Prostate gland (tissue), 2 donors: ENCODE measurements around the gene RBFOX1. TPM values are rescaled to one million over a fixed set of nuclear protein-coding genes. Genes with fewer than 3 reads are reported as not detected.

ENCODE experiments used
- DNase-seq: peaks from one replicate; pipeline ENCODE4 v3.0.0-alpha.2; 2019; ENCODE audit warnings: low spot score
- H3K27ac ChIP-seq, 2 donors: fragments of 200-600 bp; sonication (generic); 2 replicates each; pipeline ENCODE4 v1.5.1; 2017 to 2019
- H3K27me3 ChIP-seq: fragments of 200-600 bp; sonication (generic); replicated peaks from 2 replicates; pipeline ENCODE4 v1.5.1; 2019; ENCODE audit not compliant: insufficient read depth
- H3K36me3 ChIP-seq, 2 donors: fragments of 200-600 bp; sonication (generic); 1 replicate in 1 of 2; 2 replicates in 1 of 2; pipeline versions ENCODE4 v1.5.1 to v1.8.1; 2017 to 2019
- H3K4me1 ChIP-seq: fragments of 200-600 bp; sonication (generic); replicated peaks from 2 replicates; pipeline ENCODE4 v1.5.1; 2019
- H3K4me3 ChIP-seq, 2 donors: fragments of 200-600 bp; sonication (generic); 2 replicates each; pipeline ENCODE4 v1.5.1; 2017 to 2019
- H3K9me3 ChIP-seq: fragments of 200-600 bp; sonication (generic); 2 replicates; pipeline ENCODE4 v1.5.1; 2017
- CTCF ChIP-seq, 4 experiments: fragments of 200-600 bp in 2 of 4; fragments of 450-650 bp in 2 of 4; sonication (generic) in 2 of 4; IDR thresholded peaks; 1 replicate in 3 of 4; 2 replicates in 1 of 4; pipeline ENCODE4 v1.5.1; 2016 to 2019; ENCODE audit warnings: antibody characterized with exemption in 4 of 4, mild to moderate bottlenecking in 2 of 4, moderate library complexity in 2 of 4
- POLR2A ChIP-seq: fragments of 450-650 bp; IDR thresholded peaks from one replicate; pipeline ENCODE4 v1.6.1; 2016; ENCODE audit warnings: antibody characterized with exemption, mild to moderate bottlenecking
- POLR2AphosphoS5 ChIP-seq: sonication (generic); formaldehyde crosslinking; IDR thresholded peaks from one replicate; pipeline ENCODE4 v1.6.1; 2017; ENCODE audit warnings: antibody characterized with exemption
- WGBS: methylation state at CpG from one replicate; pipeline ENCODE4 v1.1.5; 2018; 5-methylcytosine and 5-hydroxymethylcytosine counted together
- intact Hi-C: fragments of 100-400 bp; cut with DNase I; formaldehyde crosslinking; loops from one replicate; pipeline ENCODE4 v1.14.2; 2022
- total RNA-seq, 2 donors: library from RNA; depleted of rRNA; stranded (reverse); fragments of >200 nt; gene quantifications; one replicate each; pipeline ENCODE4 v1.1.0, GENCODE V29; 2016

The RBFOX1 gene
- total RNA-seq, 2 donors from 2014 or later: 1.3 to 1.5 TPM

DNA sequence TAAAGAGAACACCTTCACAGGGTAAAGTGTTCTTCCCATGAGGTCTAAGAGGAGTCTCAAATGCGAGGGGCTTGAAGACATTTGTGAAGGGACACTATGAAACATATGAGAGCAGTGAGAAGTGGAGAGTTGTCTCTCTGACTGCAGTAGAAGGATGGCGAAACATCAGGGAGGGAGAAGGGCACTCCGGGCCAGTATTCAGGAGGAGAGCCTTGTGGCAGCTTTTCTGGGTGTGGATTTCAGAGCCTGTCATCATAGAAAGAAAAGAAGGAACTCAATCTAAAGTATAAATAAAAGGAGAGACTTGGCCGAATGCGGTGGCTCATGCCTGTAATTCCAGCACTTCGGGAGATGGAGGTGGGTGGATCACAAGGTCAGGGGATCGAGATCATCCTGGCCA lies 117.2 kb downstream of the RBFOX1 start:
- Histone ChIP-seq H3K36me3 (no peaks in the 10 kb centered on the region), H3K27ac (no peak overlapping the region), H3K4me3 (no peak overlapping the region), H3K4me1 (no peaks in the 10 kb centered on the region), H3K9me3 (no peaks in the 10 kb centered on the region), H3K27me3 (no peaks in the 10 kb centered on the region)
- intact Hi-C loops: no loop called here
- no peak for DNase-seq
- 90% methylated on average over 7 of the region's 7 CpGs for WGBS
- TF ChIP-seq CTCF (IDR thresholded peaks at IDR 0.05): no peak

DNA sequence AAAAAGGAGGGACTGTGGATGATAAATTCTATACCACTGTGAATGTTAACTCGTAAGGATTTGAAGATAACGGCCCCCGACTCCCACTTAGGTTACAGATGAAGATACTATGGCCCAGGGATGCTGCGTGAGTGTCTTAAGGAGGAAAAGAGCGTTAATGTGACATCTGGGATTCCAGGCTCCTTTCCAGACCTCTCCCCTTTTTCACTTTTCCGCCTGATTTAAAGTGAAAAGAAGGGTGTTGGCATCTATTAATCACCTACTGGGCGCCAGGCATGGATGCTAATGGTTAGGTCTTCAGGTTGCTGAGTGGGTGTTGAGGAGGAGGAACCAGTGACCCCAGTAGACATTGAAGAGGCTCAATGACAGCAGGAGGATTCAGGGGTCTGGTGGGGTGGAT lies 117.8 kb downstream of the RBFOX1 start:
- TF ChIP-seq POLR2A: no peak
- TF ChIP-seq CTCF (IDR thresholded peaks at IDR 0.05): no peak
- TF ChIP-seq POLR2AphosphoS5: no peak
- WGBS: 85% methylated on average over 7 of the region's 7 CpGs
- no peak overlapping the region for H3K4me3 ChIP-seq
- DNase-seq: no peak
- no peaks in the 10 kb centered on the region for H3K36me3 ChIP-seq
- H3K27ac ChIP-seq: no peak overlapping the region
- H3K4me1 ChIP-seq: no peaks in the 10 kb centered on the region
- intact Hi-C loops: no loop called here
- no peaks in the 10 kb centered on the region for H3K27me3 ChIP-seq
- no peaks in the 10 kb centered on the region for H3K9me3 ChIP-seq

DNA sequence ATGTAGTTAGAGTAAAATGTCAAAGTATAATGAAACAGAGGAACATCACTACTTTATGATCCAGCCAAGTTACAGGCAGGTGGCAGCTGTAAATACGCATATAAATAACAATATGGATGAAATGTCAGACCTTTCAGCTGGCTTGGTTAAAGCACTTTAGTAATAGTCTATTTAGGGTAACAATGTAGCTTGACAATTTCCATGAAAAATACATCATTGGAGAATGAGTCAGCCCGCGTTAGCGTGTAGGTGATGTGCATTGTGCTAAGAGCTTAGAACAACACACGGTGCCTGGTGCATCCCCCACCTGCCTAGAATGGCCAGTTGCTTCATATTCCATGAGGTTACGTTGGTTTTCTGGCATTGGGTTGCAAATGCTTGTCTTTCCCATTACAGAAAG lies 119.4 kb downstream of the RBFOX1 start:
- Histone ChIP-seq H3K36me3 (no peaks in the 10 kb centered on the region), H3K27ac (no peak overlapping the region), H3K9me3 (no peaks in the 10 kb centered on the region), H3K27me3 (no peaks in the 10 kb centered on the region), H3K4me3 (no peak overlapping the region), H3K4me1 (no peaks in the 10 kb centered on the region)
- no peak for DNase-seq
- TF ChIP-seq POLR2A (no peak), CTCF (IDR thresholded peaks at IDR 0.05) (no peak), POLR2AphosphoS5 (no peak)
- intact Hi-C loops: no loop called here
- 87% methylated on average over 6 of the region's 6 CpGs for WGBS

GRCh38 chr16:7456211-7456610 lies 123.6 kb downstream of the RBFOX1 start:
- Histone ChIP-seq H3K27me3 (no peaks in the 10 kb centered on the region), H3K9me3 (no peaks in the 10 kb centered on the region), H3K27ac (no peak overlapping the region), H3K4me3 (no peak overlapping the region), H3K36me3 (no peaks in the 10 kb centered on the region), H3K4me1 (no peaks in the 10 kb centered on the region)
- TF ChIP-seq CTCF (IDR thresholded peaks at IDR 0.05) (no peak), POLR2AphosphoS5 (no peak), POLR2A (no peak)
- intact Hi-C loops: no loop called here
- no peak for DNase-seq
- 12% methylated on average over 5 of the region's 5 CpGs for WGBS

DNA sequence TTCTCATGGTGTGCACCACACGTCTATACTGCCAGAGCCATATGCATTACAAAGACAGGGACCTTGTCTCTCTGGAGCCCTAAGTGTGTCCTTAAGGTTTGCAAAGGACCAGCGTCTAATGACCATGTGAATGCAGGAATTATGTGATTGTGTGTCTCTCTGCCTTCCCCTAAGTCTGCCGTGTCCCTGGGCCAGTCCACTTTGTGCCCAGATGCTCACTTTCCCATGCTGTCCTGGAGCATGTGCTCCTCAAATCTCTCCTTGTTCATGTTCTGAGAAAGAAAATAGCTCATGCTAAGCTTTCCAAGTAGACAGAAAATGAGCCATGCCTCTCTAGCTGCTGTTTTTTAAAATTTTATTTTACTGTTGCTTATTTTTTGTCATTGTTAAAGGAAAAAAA lies 125.5 kb downstream of the RBFOX1 start:
- no peaks in the 10 kb centered on the region for H3K27me3 ChIP-seq
- H3K4me3 ChIP-seq: no peak overlapping the region
- DNase-seq: no peak
- WGBS: 74% methylated on average over 3 of the region's 3 CpGs
- no peaks in the 10 kb centered on the region for H3K4me1 ChIP-seq
- no peak overlapping the region for H3K27ac ChIP-seq
- intact Hi-C loops: no loop called here
- H3K36me3 ChIP-seq: no peaks in the 10 kb centered on the region
- TF ChIP-seq CTCF (IDR thresholded peaks at IDR 0.05): no peak
- TF ChIP-seq POLR2AphosphoS5: no peak
- TF ChIP-seq POLR2A: no peak
- no peaks in the 10 kb centered on the region for H3K9me3 ChIP-seq
